OCI-LY7 (cell line): ENCODE results near the gene PPP1R10. TPM values are rescaled to one million over a fixed set of nuclear protein-coding genes. Genes with fewer than 3 reads are reported as not detected.
A peak's percentile ranks its signal among the peaks of the same experiment; 100 is the strongest.

ENCODE experiments used
- BruUV-seq: library from RNA; stranded (reverse); fragments of 400-500 nt; replicated peaks from 2 replicates; lab custom pipeline; 2021; lab: Mats Ljungman, UMichigan
- CTCF ChIA-PET: fragments of 300-600 bp; sonication (Branson Sonifier 250); formaldehyde crosslinking; loops from one replicate; lab custom pipeline; 2022; ENCODE audit warnings: antibody characterized with exemption; ENCODE audit not compliant: unreplicated experiment; lab: Charles Lee
- POLR2A ChIA-PET: fragments of 300-600 bp; sonication (Branson Sonifier 250); formaldehyde crosslinking; loops from one replicate; lab custom pipeline; 2022; ENCODE audit warnings: antibody characterized with exemption; lab: Charles Lee
- DNase-seq: peaks from one replicate; pipeline ENCODE4 v3.0.0-alpha.2; 2015; ENCODE audit warnings: low spot score
- H2AFZ ChIP-seq: fragments of 200-600 bp; sonication (generic), shearing (Covaris generic); 2 replicates; pipeline ENCODE4 v1.6.1; 2014; ENCODE audit warnings: mild to moderate bottlenecking, antibody characterized with exemption, low read length, moderate library complexity
- H3K27ac ChIP-seq: fragments of 200-600 bp; sonication (generic); 2 replicates; pipeline ENCODE4 v1.5.1; 2014; ENCODE audit warnings: mixed run types, low read depth, mild to moderate bottlenecking, moderate library complexity, low read length, inconsistent platforms; ENCODE audit not compliant: poor library complexity, severe bottlenecking
- H3K36me3 ChIP-seq: fragments of 200-600 bp; sonication (generic); 2 replicates; pipeline ENCODE4 v1.6.1; 2014; ENCODE audit warnings: mild to moderate bottlenecking, antibody characterized with exemption, low read length, moderate library complexity, mixed read lengths; ENCODE audit not compliant: insufficient read depth
- H3K4me1 ChIP-seq: fragments of 200-600 bp; sonication (generic); 2 replicates; pipeline ENCODE4 v1.5.1; 2014; ENCODE audit warnings: mild to moderate bottlenecking, low read length; ENCODE audit not compliant: insufficient read depth, poor library complexity, severe bottlenecking
- H3K4me2 ChIP-seq: fragments of 200-600 bp; sonication (generic); 2 replicates; pipeline ENCODE4 v1.6.1; 2014; ENCODE audit warnings: mild to moderate bottlenecking, low read length
- H3K4me3 ChIP-seq: fragments of 200-600 bp; sonication (generic); 2 replicates; pipeline ENCODE4 v1.5.1; 2014; ENCODE audit warnings: mild to moderate bottlenecking, low read depth, low read length; ENCODE audit not compliant: poor library complexity, severe bottlenecking
- H3K79me2 ChIP-seq: fragments of 200-600 bp; sonication (generic); 2 replicates; pipeline ENCODE4 v1.6.1; 2016; ENCODE audit warnings: low read depth, mild to moderate bottlenecking, low read length, moderate library complexity, mixed read lengths; ENCODE audit not compliant: insufficient read depth
- H3K9me2 ChIP-seq: fragments of 200-600 bp; sonication (generic); 2 replicates; pipeline ENCODE4 v1.6.1; 2016; ENCODE audit warnings: mild to moderate bottlenecking, low read length, mixed read lengths; ENCODE audit not compliant: insufficient read depth
- H3K9me3 ChIP-seq: fragments of 200-600 bp; sonication (generic); 2 replicates; pipeline ENCODE4 v1.6.1; 2014; ENCODE audit warnings: mild to moderate bottlenecking, mixed run types, low read length, mixed read lengths
- H4K20me1 ChIP-seq: fragments of 200-600 bp; sonication (generic); 2 replicates; pipeline ENCODE4 v1.6.1; 2014; ENCODE audit warnings: mild to moderate bottlenecking, antibody characterized with exemption, low read length, moderate library complexity, mixed read lengths; ENCODE audit not compliant: insufficient read depth
- EZH2phosphoT487 ChIP-seq: fragments of 200-600 bp; sonication (generic); IDR thresholded peaks from 2 replicates; pipeline ENCODE4 v1.6.1; 2018; ENCODE audit warnings: low read depth, borderline replicate concordance, mild to moderate bottlenecking, mixed run types, antibody characterized with exemption, low read length, moderate library complexity, mixed read lengths
- intact Hi-C: fragments of 100-400 bp; cut with micrococcal nuclease; formaldehyde crosslinking; loops from one replicate; pipeline ENCODE4 v1.10.0; 2022; ENCODE audit not compliant: unreplicated experiment
- total RNA-seq, 2 experiments: library from RNA; depleted of rRNA in 1 of 2; stranded (reverse); fragments of >200 nt in 1 of 2; shearing (Covaris generic) in 1 of 2; gene quantifications; 2 replicates each; pipeline ENCODE4 v1.2.3, GENCODE V29; 2014 to 2022
- TF ChIP-seq, protein P1 (sequence below): fragments of 200-600 bp; sonication (generic); conservative IDR thresholded peaks from 2 replicates; pipeline ENCODE4 v1.5.1; 2014; ENCODE audit warnings: mild to moderate bottlenecking, antibody characterized with exemption, low read length, moderate library complexity, mixed read lengths

PPP1R10 gene
- total RNA-seq, 2 experiments from 2014 or later = 126 to 155 TPM

GRCh38 chr6:30601436-30601814 is 15.6 kb downstream of the PPP1R10 start:
- Histone ChIP-seq H3K4me1 (no peaks in the 10 kb centered on the region), H3K36me3 (peaks cover 90% of the 10 kb centered on the region), H3K4me3 (no peak overlapping the region), H4K20me1 (0 out of 2 replicates have a peak, but pooled peaks cover under 1% of the 10 kb centered on the region), H3K9me3 (no peaks in the 10 kb centered on the region), H3K9me2 (no peaks in the 10 kb centered on the region), H3K79me2 (no peaks in the 10 kb centered on the region), H3K4me2 (no peak overlapping the region), H3K27ac (no peak overlapping the region), H2AFZ (no peak overlapping the region)
- ChIA-PET CTCF (no interaction called here), POLR2A (interaction anchor here (0.6 to 6.3 kb wide), 2 partner anchors 12 to 27 kb away, joined by 3 to 38 read pairs; no protein-coding TSS in a partner anchor)
- no peak for TF ChIP-seq EZH2phosphoT487
- TF ChIP-seq, protein P1, sequence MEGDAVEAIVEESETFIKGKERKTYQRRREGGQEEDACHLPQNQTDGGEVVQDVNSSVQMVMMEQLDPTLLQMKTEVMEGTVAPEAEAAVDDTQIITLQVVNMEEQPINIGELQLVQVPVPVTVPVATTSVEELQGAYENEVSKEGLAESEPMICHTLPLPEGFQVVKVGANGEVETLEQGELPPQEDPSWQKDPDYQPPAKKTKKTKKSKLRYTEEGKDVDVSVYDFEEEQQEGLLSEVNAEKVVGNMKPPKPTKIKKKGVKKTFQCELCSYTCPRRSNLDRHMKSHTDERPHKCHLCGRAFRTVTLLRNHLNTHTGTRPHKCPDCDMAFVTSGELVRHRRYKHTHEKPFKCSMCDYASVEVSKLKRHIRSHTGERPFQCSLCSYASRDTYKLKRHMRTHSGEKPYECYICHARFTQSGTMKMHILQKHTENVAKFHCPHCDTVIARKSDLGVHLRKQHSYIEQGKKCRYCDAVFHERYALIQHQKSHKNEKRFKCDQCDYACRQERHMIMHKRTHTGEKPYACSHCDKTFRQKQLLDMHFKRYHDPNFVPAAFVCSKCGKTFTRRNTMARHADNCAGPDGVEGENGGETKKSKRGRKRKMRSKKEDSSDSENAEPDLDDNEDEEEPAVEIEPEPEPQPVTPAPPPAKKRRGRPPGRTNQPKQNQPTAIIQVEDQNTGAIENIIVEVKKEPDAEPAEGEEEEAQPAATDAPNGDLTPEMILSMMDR = no peak
- DNase-seq = no peak
- intact Hi-C loops = no loop called here
- BruUV-seq = no TSS peak

DNA sequence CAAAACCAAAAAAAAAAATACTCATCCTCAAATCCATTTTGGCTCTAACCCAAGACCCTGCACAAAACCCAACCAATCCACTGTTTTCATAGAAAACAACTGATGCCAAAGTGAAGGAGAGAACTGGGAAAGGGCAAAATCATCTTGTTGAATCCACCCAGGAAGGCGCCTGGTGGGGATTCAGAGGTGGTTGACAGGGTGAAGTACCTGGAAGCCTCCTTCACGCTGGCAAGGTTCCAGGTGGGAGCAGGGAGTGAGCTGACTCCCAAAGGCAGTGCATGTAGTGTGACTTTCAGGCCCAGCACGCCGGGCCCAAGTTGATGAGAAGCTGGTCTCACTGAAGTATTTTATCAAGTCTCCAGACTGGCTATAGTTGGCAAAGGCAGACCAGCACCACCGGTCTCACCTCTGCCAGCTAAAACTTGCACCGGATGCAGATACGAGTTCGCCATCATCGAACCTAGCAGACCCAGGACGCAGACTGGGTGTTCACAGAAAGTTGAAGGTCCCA is 16.5 kb downstream of the PPP1R10 start:
- H3K9me2 ChIP-seq = no peaks in the 10 kb centered on the region
- H3K4me1 ChIP-seq = no peaks in the 10 kb centered on the region
- no peak for DNase-seq
- H3K27ac ChIP-seq = no peak overlapping the region
- H3K4me2 ChIP-seq = no peak overlapping the region
- ChIA-PET POLR2A (interaction anchor here (6.3 kb wide), 1 partner anchor 13 kb away, joined by 38 read pairs; no protein-coding TSS in a partner anchor), CTCF (no interaction called here)
- peaks cover 81% of the 10 kb centered on the region for H3K36me3 ChIP-seq
- H2AFZ ChIP-seq = no peak overlapping the region
- BruUV-seq = TSS peak; percentile 34
- no peak for TF ChIP-seq EZH2phosphoT487
- TF ChIP-seq, protein P1 = no peak
- no peaks in the 10 kb centered on the region for H3K9me3 ChIP-seq
- no peak overlapping the region for H3K4me3 ChIP-seq
- H4K20me1 ChIP-seq = no peaks in the 10 kb centered on the region
- no peaks in the 10 kb centered on the region for H3K79me2 ChIP-seq
- intact Hi-C loops = no loop called here

GRCh38 chr6:30599625-30600324 is 17.3 kb downstream of the PPP1R10 start:
- H3K9me2 ChIP-seq = no peaks in the 10 kb centered on the region
- H3K4me3 ChIP-seq = no peak overlapping the region
- H3K9me3 ChIP-seq = no peaks in the 10 kb centered on the region
- no peak overlapping the region for H3K27ac ChIP-seq
- no peak overlapping the region for H2AFZ ChIP-seq
- H3K79me2 ChIP-seq = no peaks in the 10 kb centered on the region
- H3K36me3 ChIP-seq = peaks cover 81% of the 10 kb centered on the region
- POLR2A ChIA-PET = interaction anchor here (6.3 kb wide), 1 partner anchor 14 kb away, joined by 38 read pairs; no protein-coding TSS in a partner anchor
- H3K4me2 ChIP-seq = no peak overlapping the region
- CTCF ChIA-PET = no interaction called here
- intact Hi-C loops = no loop called here
- DNase-seq = no peak
- no peaks in the 10 kb centered on the region for H3K4me1 ChIP-seq
- no TSS peak for BruUV-seq
- H4K20me1 ChIP-seq = no peaks in the 10 kb centered on the region
- no peak for TF ChIP-seq EZH2phosphoT487
- TF ChIP-seq, protein P1 = no peak
